Uterus (tissue), 2 donors: Measurements from ENCODE around the gene ACTR6.

Experiments used
- POLR2A ChIP-seq, 2 donors: fragments of 450-650 bp; IDR thresholded peaks; one replicate each; pipeline ENCODE4 v1.6.1; 2016; ENCODE audit warnings: antibody characterized with exemption in 2 of 2, mild to moderate bottlenecking in 1 of 2, moderate library complexity in 1 of 2
- TF ChIP-seq, protein P1 (sequence below), 4 experiments: fragments of 200-600 bp in 2 of 4; fragments of 450-650 bp in 2 of 4; sonication (generic) in 2 of 4; IDR thresholded peaks; one replicate each; pipeline ENCODE4 v1.5.1; 2016 to 2019; ENCODE audit warnings: antibody characterized with exemption in 4 of 4, mild to moderate bottlenecking in 2 of 4, moderate library complexity in 1 of 4

DNA sequence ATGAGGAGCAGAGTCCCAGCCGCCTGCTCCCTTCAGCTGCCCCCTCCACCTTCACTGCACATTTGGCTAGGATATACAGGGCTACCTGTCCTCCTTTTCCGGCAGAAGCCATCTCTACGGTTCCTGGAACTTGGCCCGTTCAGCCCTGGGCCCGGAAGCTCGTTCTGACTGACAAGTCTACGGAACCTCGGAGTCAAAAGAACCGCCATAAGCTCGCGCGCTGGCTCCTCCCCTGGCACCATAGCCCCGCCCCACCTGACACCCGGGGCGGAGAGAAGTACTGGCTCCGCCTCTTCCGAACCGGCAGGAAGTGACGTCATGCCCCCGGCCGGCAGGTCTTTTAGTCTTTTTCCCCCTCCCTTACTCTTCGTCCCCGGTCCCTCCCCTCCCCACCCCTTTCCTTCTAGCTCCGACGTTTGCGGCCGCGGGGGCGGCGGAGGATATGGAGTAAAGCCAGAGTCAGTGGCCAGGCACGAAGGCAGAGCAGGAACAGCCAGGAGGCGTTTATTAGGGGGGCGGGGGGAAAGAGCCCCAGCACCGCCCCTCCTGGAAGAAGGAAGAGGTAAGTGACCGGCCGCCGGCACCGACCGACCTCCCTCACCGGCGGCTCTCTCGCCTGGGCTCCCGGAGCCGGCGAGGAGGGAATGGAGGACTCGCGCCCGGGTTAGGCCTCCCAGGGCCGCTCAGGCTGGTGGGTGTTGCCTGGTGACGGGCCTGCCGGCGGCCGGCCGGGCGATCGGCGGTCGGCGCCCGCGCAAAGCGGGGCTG, 66.4 kb downstream of the ACTR6 start, which contains the start of the genes DEPDC4 and SCYL2:
- TF ChIP-seq, protein P1, sequence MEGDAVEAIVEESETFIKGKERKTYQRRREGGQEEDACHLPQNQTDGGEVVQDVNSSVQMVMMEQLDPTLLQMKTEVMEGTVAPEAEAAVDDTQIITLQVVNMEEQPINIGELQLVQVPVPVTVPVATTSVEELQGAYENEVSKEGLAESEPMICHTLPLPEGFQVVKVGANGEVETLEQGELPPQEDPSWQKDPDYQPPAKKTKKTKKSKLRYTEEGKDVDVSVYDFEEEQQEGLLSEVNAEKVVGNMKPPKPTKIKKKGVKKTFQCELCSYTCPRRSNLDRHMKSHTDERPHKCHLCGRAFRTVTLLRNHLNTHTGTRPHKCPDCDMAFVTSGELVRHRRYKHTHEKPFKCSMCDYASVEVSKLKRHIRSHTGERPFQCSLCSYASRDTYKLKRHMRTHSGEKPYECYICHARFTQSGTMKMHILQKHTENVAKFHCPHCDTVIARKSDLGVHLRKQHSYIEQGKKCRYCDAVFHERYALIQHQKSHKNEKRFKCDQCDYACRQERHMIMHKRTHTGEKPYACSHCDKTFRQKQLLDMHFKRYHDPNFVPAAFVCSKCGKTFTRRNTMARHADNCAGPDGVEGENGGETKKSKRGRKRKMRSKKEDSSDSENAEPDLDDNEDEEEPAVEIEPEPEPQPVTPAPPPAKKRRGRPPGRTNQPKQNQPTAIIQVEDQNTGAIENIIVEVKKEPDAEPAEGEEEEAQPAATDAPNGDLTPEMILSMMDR (IDR thresholded peaks at IDR 0.05) = peak in 1 of 4 experiments; percentile 5
- peak; percentile 56 to 73 for TF ChIP-seq POLR2A (IDR thresholded peaks at IDR 0.05)
